LHCN-M2 (cell line): ENCODE results near the gene MYO1G. TPM values are rescaled to one million over a fixed set of nuclear protein-coding genes. Genes with fewer than 3 reads are reported as not detected.
A peak's percentile ranks its signal among the peaks of the same experiment; 100 is the strongest.
"Not testable (repeated sequence)": the region's sequence is repeated elsewhere in the genome, so short reads cannot be mapped to it uniquely, and the experiment has no call there.

Experiments used
- DNase-seq: peaks from one replicate; pipeline ENCODE4 v3.0.0-alpha.2; 2012; ENCODE audit warnings: low read depth
- polyA plus RNA-seq: library from polyadenylated mRNA; unstranded; fragments of >200 nt; gene quantifications from one replicate; pipeline ENCODE4 v1.2.1, GENCODE V29; 2012; ENCODE audit warnings: missing spikeins
- total RNA-seq: library from RNA; depleted of rRNA; stranded (reverse); fragments of >200 nt; gene quantifications from 2 replicates; pipeline ENCODE4 v1.2.3, GENCODE V29; 2014; rRNA removed

MYO1G gene
- not detected in 2 replicates for total RNA-seq
- 0.02 TPM for polyA plus RNA-seq

GRCh38 chr7:44978511-44979366 lies at the start of gene MYO1G:
Gene MYO1G (minus strand): TSS chr7:44979015. CDS start chr7:44978961, 54 bp downstream.
- no peak for DNase-seq

GRCh38 chr7:45028138-45028919 lies 49.5 kb upstream of the MYO1G start:
- no peak for DNase-seq

- DNase-seq, result no peak
Observed at GRCh38 chr7:45027774-45028114, 48.9 kb upstream of the MYO1G start.

GRCh38 chr7:45026984-45027773 lies 48.4 kb upstream of the MYO1G start:
- peak; percentile 61 for DNase-seq

GRCh38 chr7:45026013-45026412 lies 47.2 kb upstream of the MYO1G start:
- DNase-seq, result no peak

- not testable (repeated sequence) for DNase-seq
Observed at GRCh38 chr7:45025473-45025872, 46.7 kb upstream of the MYO1G start.

- DNase-seq, result no peak
Observed at GRCh38 chr7:45024126-45024744, 45.4 kb upstream of the MYO1G start.

GRCh38 chr7:45021604-45022296 lies 42.9 kb upstream of the MYO1G start:
- DNase-seq, result peak; percentile 98

GRCh38 chr7:45020915-45021314 lies 42.1 kb upstream of the MYO1G start:
- DNase-seq, result no peak

- DNase-seq, result no peak
Observed at GRCh38 chr7:45017253-45017652, 38.4 kb upstream of the MYO1G start.

- DNase-seq, result no peak
Observed at GRCh38 chr7:45015313-45015712, 36.5 kb upstream of the MYO1G start.

GRCh38 chr7:45013465-45013967 lies 34.7 kb upstream of the MYO1G start:
- no peak for DNase-seq

- DNase-seq, result no peak
Observed at GRCh38 chr7:45007571-45008328, 28.9 kb upstream of the MYO1G start.

GRCh38 chr7:45007106-45007505 lies 28.3 kb upstream of the MYO1G start:
- no peak for DNase-seq

GRCh38 chr7:45003789-45004188 lies 25.0 kb upstream of the MYO1G start:
- DNase-seq, result no peak

- no peak for DNase-seq
Observed at GRCh38 chr7:45001826-45002225, 23.0 kb upstream of the MYO1G start.

GRCh38 chr7:45001138-45001694 lies 22.4 kb upstream of the MYO1G start:
- DNase-seq, result no peak

- peak; percentile 38 for DNase-seq
Observed at GRCh38 chr7:45000093-45001032, 21.5 kb upstream of the MYO1G start, which contains the start of gene CCM2. Gene CCM2 (plus strand): TSS chr7:45000201. CDS start chr7:45000334, 133 bp downstream.
